Parathyroid adenoma (tissue), 2 donors: ENCODE measurements around the gene MAP1LC3B2.

Experiments used
- H2AFZ ChIP-seq: fragments of 300-600 bp; sonication (generic); one replicate; pipeline ENCODE4 v1.7.0; 2017; ENCODE audit warnings: antibody characterized with exemption, mild to moderate bottlenecking
- H3K27ac ChIP-seq: fragments of 300-600 bp; sonication (generic); one replicate; pipeline ENCODE4 v1.7.0; 2017
- H3K27me3 ChIP-seq: fragments of 300-600 bp; sonication (generic); one replicate; pipeline ENCODE4 v1.7.0; 2017; ENCODE audit warnings: low read length; ENCODE audit not compliant: control insufficient read depth, insufficient read depth
- H3K36me3 ChIP-seq: fragments of 300-600 bp; sonication (generic); one replicate; pipeline ENCODE4 v1.7.0; 2017; ENCODE audit warnings: low read length; ENCODE audit not compliant: control insufficient read depth, insufficient read depth
- H3K4me1 ChIP-seq: fragments of 300-600 bp; sonication (generic); one replicate; pipeline ENCODE4 v1.7.0; 2017; ENCODE audit warnings: control low read depth
- H3K4me2 ChIP-seq: fragments of 300-600 bp; sonication (generic); one replicate; pipeline ENCODE4 v1.7.0; 2017; ENCODE audit warnings: low read length
- H3K4me3 ChIP-seq: fragments of 300-600 bp; sonication (generic); one replicate; pipeline ENCODE4 v1.7.0; 2017; ENCODE audit warnings: low read depth, low read length
- H3K79me2 ChIP-seq: fragments of 300-600 bp; sonication (generic); one replicate; pipeline ENCODE4 v1.7.0; 2017; ENCODE audit warnings: control low read depth
- H3K9ac ChIP-seq: fragments of 300-600 bp; sonication (generic); one replicate; pipeline ENCODE4 v1.7.0; 2017; ENCODE audit warnings: mild to moderate bottlenecking
- H3K9me3 ChIP-seq: fragments of 300-600 bp; sonication (generic); one replicate; pipeline ENCODE4 v1.7.0; 2017; ENCODE audit warnings: low read length; ENCODE audit not compliant: control insufficient read depth
- TF ChIP-seq, protein P1 (sequence below): fragments of 300-600 bp; sonication (generic); IDR thresholded peaks from one replicate; pipeline ENCODE4 v1.7.0; 2017; ENCODE audit warnings: antibody characterized with exemption, mild to moderate bottlenecking
- donor health status: primary hyperparathyroidism.

The MAP1LC3B2 gene

DNA sequence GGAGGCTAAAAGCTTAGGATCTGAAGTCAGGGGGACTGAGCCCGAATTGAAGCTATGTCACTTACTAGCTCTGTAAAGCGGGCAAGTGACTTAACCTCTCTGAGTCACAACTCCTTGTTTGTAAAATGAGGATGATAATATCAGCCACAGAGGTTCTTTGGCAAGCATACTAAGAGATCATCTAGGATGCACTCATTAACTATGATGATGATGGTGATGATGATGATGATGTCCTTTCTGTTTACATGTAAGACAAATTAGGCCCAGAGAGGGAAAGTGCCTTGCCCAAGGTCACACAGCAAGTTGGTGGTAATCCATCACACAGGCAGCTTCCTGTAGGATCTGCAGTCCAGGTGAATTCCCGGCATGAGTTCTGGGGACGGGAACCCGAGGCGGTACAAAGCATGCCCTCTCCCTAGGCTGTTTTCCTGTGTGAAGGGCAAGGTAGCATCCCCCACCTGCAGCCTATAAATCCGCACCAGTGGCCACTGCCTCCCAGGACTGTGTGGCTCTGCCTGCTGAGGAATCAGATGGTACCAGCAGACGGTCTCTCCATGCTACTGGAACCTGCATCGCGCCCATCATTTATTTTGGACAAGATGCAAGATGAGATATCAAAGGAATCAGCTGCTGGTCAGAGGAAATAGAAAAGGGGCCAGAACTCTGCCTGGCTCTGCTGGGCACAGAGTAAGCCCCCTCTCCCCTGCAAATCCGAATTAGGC, 55.2 kb downstream of the MAP1LC3B2 start:
- Histone ChIP-seq H3K9ac (no peak overlapping the region), H2AFZ (no peak overlapping the region)
- TF ChIP-seq, protein P1, sequence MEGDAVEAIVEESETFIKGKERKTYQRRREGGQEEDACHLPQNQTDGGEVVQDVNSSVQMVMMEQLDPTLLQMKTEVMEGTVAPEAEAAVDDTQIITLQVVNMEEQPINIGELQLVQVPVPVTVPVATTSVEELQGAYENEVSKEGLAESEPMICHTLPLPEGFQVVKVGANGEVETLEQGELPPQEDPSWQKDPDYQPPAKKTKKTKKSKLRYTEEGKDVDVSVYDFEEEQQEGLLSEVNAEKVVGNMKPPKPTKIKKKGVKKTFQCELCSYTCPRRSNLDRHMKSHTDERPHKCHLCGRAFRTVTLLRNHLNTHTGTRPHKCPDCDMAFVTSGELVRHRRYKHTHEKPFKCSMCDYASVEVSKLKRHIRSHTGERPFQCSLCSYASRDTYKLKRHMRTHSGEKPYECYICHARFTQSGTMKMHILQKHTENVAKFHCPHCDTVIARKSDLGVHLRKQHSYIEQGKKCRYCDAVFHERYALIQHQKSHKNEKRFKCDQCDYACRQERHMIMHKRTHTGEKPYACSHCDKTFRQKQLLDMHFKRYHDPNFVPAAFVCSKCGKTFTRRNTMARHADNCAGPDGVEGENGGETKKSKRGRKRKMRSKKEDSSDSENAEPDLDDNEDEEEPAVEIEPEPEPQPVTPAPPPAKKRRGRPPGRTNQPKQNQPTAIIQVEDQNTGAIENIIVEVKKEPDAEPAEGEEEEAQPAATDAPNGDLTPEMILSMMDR: no peak

DNA sequence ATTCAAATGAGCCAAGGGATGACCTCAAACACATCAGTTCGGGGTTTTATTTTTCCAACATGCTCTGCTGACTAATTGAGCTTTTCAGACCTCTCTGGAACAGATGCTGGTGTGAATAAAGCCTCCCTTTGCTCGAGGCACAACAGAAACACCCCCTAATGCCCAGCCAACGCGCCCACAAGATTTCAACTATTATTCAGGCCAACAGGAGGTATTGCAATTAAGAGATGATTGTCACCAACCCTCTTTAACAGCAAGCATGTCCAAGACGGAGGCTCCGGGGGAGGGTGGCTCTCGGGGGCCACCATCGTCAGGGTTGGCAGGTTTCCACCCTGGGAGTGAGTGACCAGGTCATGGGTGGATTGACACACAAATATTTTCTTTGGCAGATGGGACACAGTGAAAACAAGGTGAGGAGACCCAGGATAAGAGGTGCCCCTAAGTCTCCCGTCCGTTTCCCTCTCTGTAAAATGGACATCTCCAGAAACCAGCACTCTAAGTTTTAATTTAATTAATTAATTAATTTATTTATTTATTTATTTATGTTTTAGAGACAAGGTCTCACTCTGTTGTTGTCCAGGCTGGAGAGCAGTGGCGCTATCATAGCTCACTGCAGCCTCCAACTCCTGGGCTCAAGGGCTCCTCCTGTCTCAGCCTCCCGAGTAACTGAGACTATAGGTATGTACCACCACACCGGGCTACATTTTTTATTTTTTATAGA, 56.1 kb downstream of the MAP1LC3B2 start:
- no peak overlapping the region for H3K4me2 ChIP-seq
- no peak overlapping the region for H2AFZ ChIP-seq
- no peaks in the 10 kb centered on the region for H3K4me1 ChIP-seq
- H3K9ac ChIP-seq: no peak overlapping the region
- no peaks in the 10 kb centered on the region for H3K79me2 ChIP-seq
- H3K36me3 ChIP-seq: no peaks in the 10 kb centered on the region
- no peaks in the 10 kb centered on the region for H3K9me3 ChIP-seq
- TF ChIP-seq, protein P1: no peak
- no peak overlapping the region for H3K4me3 ChIP-seq
- H3K27ac ChIP-seq: no peak overlapping the region
- H3K27me3 ChIP-seq: no peaks in the 10 kb centered on the region

More for the DNA sequence above, 55.2 kb downstream of the MAP1LC3B2 start:
- no peak overlapping the region for H3K4me2 ChIP-seq
- no peaks in the 10 kb centered on the region for H3K27me3 ChIP-seq
- H3K9me3 ChIP-seq: no peaks in the 10 kb centered on the region
- H3K79me2 ChIP-seq: no peaks in the 10 kb centered on the region
- H3K36me3 ChIP-seq: no peaks in the 10 kb centered on the region
- H3K27ac ChIP-seq: no peak overlapping the region
- no peak overlapping the region for H3K4me3 ChIP-seq
- no peaks in the 10 kb centered on the region for H3K4me1 ChIP-seq

GRCh38 chr12:116616536-116617248, 57.5 kb downstream of the MAP1LC3B2 start:
- Histone ChIP-seq H3K9ac (no peak overlapping the region), H2AFZ (no peak overlapping the region), H3K79me2 (no peaks in the 10 kb centered on the region), H3K9me3 (no peaks in the 10 kb centered on the region), H3K27me3 (no peaks in the 10 kb centered on the region), H3K27ac (no peak overlapping the region), H3K4me2 (no peak overlapping the region), H3K36me3 (no peaks in the 10 kb centered on the region), H3K4me1 (no peaks in the 10 kb centered on the region), H3K4me3 (no peak overlapping the region)
- TF ChIP-seq, protein P1: no peak

DNA sequence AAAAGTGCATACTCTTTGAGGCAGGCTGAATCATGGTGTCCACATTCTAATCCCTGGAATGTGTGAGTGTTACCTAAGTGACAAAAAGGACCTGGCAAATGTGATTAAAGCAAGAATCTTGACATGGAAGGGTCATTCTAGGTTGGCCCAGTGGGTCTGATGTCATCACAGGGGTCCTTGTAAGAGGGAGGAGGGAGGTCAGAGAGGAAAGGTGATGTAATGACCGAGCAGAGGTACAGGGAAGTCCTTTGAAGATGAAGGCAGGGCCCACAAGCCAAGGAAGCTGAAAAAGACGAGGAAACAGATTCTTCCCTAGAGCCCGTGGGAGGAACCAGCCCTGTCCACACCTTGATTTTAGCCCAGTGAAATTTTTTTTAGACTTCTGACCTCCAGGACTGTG, 60.1 kb downstream of the MAP1LC3B2 start:
- H3K4me1 ChIP-seq: no peaks in the 10 kb centered on the region
- no peaks in the 10 kb centered on the region for H3K27me3 ChIP-seq

More for the DNA sequence above, 60.1 kb downstream of the MAP1LC3B2 start:
- Histone ChIP-seq H3K9me3 (no peaks in the 10 kb centered on the region), H2AFZ (no peak overlapping the region), H3K9ac (no peak overlapping the region), H3K36me3 (no peaks in the 10 kb centered on the region), H3K27ac (no peak overlapping the region), H3K79me2 (no peaks in the 10 kb centered on the region), H3K4me3 (no peak overlapping the region), H3K4me2 (no peak overlapping the region)
- TF ChIP-seq, protein P1: no peak
